GM12878 (cell line): ENCODE measurements around the gene GHDC. TPM values are rescaled to one million over a fixed set of nuclear protein-coding genes. Genes with fewer than 3 reads are reported as not detected.

ENCODE experiments used
- ATAC-seq: fragments of 200-7000 bp; cut with Tn5 transposase; 3 replicates; pipeline ENCODE4 v1.9.1; 2020; ENCODE audit warnings: mild to moderate bottlenecking, moderate library complexity
- BruUV-seq: library from RNA; stranded (reverse); fragments of 400-500 nt; replicated peaks from 2 replicates; lab custom pipeline; 2021; lab: Mats Ljungman, UMichigan
- CTCF ChIA-PET: fragments of 300-600 bp; sonication (Branson Sonifier 250); formaldehyde crosslinking; extraction: SDS; loops from one replicate; lab custom pipeline; 2021; ENCODE audit warnings: inconsistent platforms; lab: Yijun Ruan, JAX
- POLR2A ChIA-PET: fragments of 350-600 bp; formaldehyde crosslinking; extraction: SDS; loops from one replicate; lab custom pipeline; 2021; ENCODE audit warnings: inconsistent platforms; lab: Charles Lee
- RAD21 ChIA-PET: fragments of 300-600 bp; sonication (Branson Sonifier 250); formaldehyde crosslinking; loops from one replicate; lab custom pipeline; 2023; ENCODE audit warnings: antibody characterized with exemption; ENCODE audit not compliant: unreplicated experiment; lab: Charles Lee
- SMC1A ChIA-PET: fragments of 300-600 bp; sonication (Branson Sonifier 250); formaldehyde crosslinking; loops from one replicate; lab custom pipeline; 2023; ENCODE audit not compliant: unreplicated experiment, uncharacterized antibody; lab: Charles Lee
- DNase-seq: peaks from one replicate; pipeline ENCODE4 v3.0.0-alpha.2; 2011; ENCODE audit warnings: low read depth, low spot score
- FAIRE-seq: peaks from 3 replicates; lab custom pipeline; 2011; peaks lifted over from hg19 to GRCh38; lab: Jason Lieb, UNC
- H2AFZ ChIP-seq: 2 replicates; pipeline ENCODE4 v1.6.0; 2011; ENCODE audit warnings: low read depth, low read length, control low read depth; ENCODE audit not compliant: control insufficient read depth
- H3K27ac ChIP-seq: 2 replicates; pipeline ENCODE4 v1.5.1; 2011; ENCODE audit warnings: control low read depth; ENCODE audit not compliant: control insufficient read depth, insufficient read depth
- H3K27me3 ChIP-seq, 2 experiments: replicated peaks in 1 of 2; 2 replicates each; pipeline versions ENCODE4 v1.6.0 to v1.6.1; 2011; ENCODE audit warnings: low read length in 1 of 2; ENCODE audit not compliant: control insufficient read depth in 2 of 2, insufficient read depth in 2 of 2
- H3K36me3 ChIP-seq, 2 experiments: 2 replicates each; pipeline ENCODE4 v1.5.1; 2011; ENCODE audit warnings: low read length in 1 of 2; ENCODE audit not compliant: control insufficient read depth in 2 of 2, insufficient read depth in 2 of 2
- H3K4me1 ChIP-seq: 2 replicates; pipeline ENCODE4 v1.6.1; 2011; ENCODE audit warnings: mild to moderate bottlenecking, low read length, moderate library complexity, mixed read lengths; ENCODE audit not compliant: control insufficient read depth, insufficient read depth
- H3K4me2 ChIP-seq: 2 replicates; pipeline ENCODE4 v1.6.0; 2011; ENCODE audit warnings: control low read depth; ENCODE audit not compliant: control insufficient read depth, insufficient read depth
- H3K4me3 ChIP-seq: fragments of 200-600 bp; sonication (generic); 2 replicates; pipeline ENCODE4 v1.5.1; 2016
- H3K79me2 ChIP-seq: 2 replicates; pipeline ENCODE4 v1.6.0; 2011; ENCODE audit warnings: low read length; ENCODE audit not compliant: control insufficient read depth, insufficient read depth
- H3K9ac ChIP-seq: 2 replicates; pipeline ENCODE4 v1.8.0; 2011; ENCODE audit warnings: low read length, control low read depth, mixed read lengths; ENCODE audit not compliant: control insufficient read depth, insufficient read depth
- H3K9me3 ChIP-seq: replicated peaks from 3 replicates; pipeline ENCODE4 v1.5.1; 2011; ENCODE audit warnings: mild to moderate bottlenecking, low read length; ENCODE audit not compliant: control insufficient read depth, insufficient read depth
- H4K20me1 ChIP-seq: 2 replicates; pipeline ENCODE4 v1.6.0; 2011; ENCODE audit not compliant: control insufficient read depth, insufficient read depth
- CBX3 ChIP-seq: fragments of 200-600 bp; sonication (generic); IDR thresholded peaks from 2 replicates; pipeline ENCODE4 v1.6.1; 2016; ENCODE audit warnings: low read depth, borderline replicate concordance
- CREB1 ChIP-seq: IDR thresholded peaks from 2 replicates; pipeline ENCODE4 v1.6.1; 2012; ENCODE audit warnings: low read depth, mild to moderate bottlenecking, inconsistent platforms
- ELK1 ChIP-seq: IDR thresholded peaks from 2 replicates; pipeline ENCODE4 v1.6.1; 2012; ENCODE audit warnings: low read depth, low read length, improper control_type of control experiment
- EP300 ChIP-seq, 2 experiments: fragments of 150-350 bp in 1 of 2; IDR thresholded peaks; 2 replicates each; pipeline ENCODE4 v1.6.1; 2011 to 2012; ENCODE audit warnings: low read depth in 2 of 2, low read length in 2 of 2, borderline replicate concordance in 1 of 2, improper control_type of control experiment in 1 of 2, inconsistent platforms in 1 of 2; ENCODE audit not compliant: control insufficient read depth in 1 of 2
- EZH2 ChIP-seq: IDR thresholded peaks from 2 replicates; pipeline ENCODE4 v1.6.1; 2012; ENCODE audit warnings: low read depth, mild to moderate bottlenecking, control low read depth, inconsistent platforms, low read length, borderline replicate concordance; ENCODE audit not compliant: control insufficient read depth
- FOXK2 ChIP-seq: fragments of 450-650 bp; IDR thresholded peaks from 2 replicates; pipeline ENCODE4 v1.6.1; 2017; ENCODE audit warnings: mild to moderate bottlenecking, moderate library complexity
- MYC ChIP-seq: IDR thresholded peaks from 2 replicates; pipeline ENCODE4 v1.6.1; 2011; ENCODE audit warnings: mild to moderate bottlenecking, low read length, moderate library complexity, inconsistent platforms; ENCODE audit not compliant: insufficient read depth, insufficient replicate concordance, insufficient read length, severe bottlenecking
- NR2C2 ChIP-seq: IDR thresholded peaks from 2 replicates; pipeline ENCODE4 v1.6.1; 2011; ENCODE audit warnings: borderline replicate concordance, low read depth; ENCODE audit not compliant: control insufficient read depth, insufficient read length
- RCOR1 ChIP-seq: conservative IDR thresholded peaks from 2 replicates; pipeline ENCODE4 v1.6.1; 2012; ENCODE audit warnings: low read depth, low read length, improper control_type of control experiment
- SKIL ChIP-seq: fragments of 450-650 bp; IDR thresholded peaks from 2 replicates; pipeline ENCODE4 v1.6.1; 2017; ENCODE audit warnings: mild to moderate bottlenecking, low read depth, inconsistent platforms; ENCODE audit not compliant: poor library complexity, severe bottlenecking
- SMC3 ChIP-seq: IDR thresholded peaks from 2 replicates; pipeline ENCODE4 v1.6.1; 2011; ENCODE audit warnings: low read length, improper control_type of control experiment, borderline replicate concordance
- SUPT20H ChIP-seq: IDR thresholded peaks from 2 replicates; pipeline ENCODE4 v1.6.1; 2011; ENCODE audit warnings: low read depth, mild to moderate bottlenecking, low read length, moderate library complexity, borderline replicate concordance; ENCODE audit not compliant: control insufficient read depth
- WRNIP1 ChIP-seq: IDR thresholded peaks from 2 replicates; pipeline ENCODE4 v1.6.1; 2011; ENCODE audit warnings: low read depth, low read length, improper control_type of control experiment, borderline replicate concordance
- ZBTB40 ChIP-seq: fragments of 450-650 bp; IDR thresholded peaks from 2 replicates; pipeline ENCODE4 v1.6.1; 2016; ENCODE audit warnings: mild to moderate bottlenecking, moderate library complexity, borderline replicate concordance
- WGBS: methylation state at CpG from one replicate; pipeline ENCODE4 v1.1.6; 2016; ENCODE audit warnings: low lambda C conversion rate; ENCODE audit not compliant: insufficient replicate concordance, insufficient coverage; ENCODE audit errors: missing lambda C conversion rate; 5-methylcytosine and 5-hydroxymethylcytosine counted together
- in situ Hi-C: fragments of 300-500 bp; cut with MboI; formaldehyde crosslinking; loops from 9 replicates; pipeline ENCODE4 v1.14.3; 2018; ENCODE audit warnings: mixed read lengths
- intact Hi-C: fragments of 100-400 bp; cut with micrococcal nuclease; formaldehyde crosslinking; loops from one replicate; pipeline ENCODE4 v1.14.2; 2022; ENCODE audit not compliant: unreplicated experiment
- polyA plus RNA-seq, 11 experiments: library from polyadenylated mRNA; depleted of rRNA in 4 of 11; unstranded in 6 of 11; stranded (reverse) in 5 of 11; fragments of >200 nt; fragmentation: Nextera tagmentation in 4 of 11; fragmentation: Illumina TruSeq in 1 of 11; extraction: Ambion mirVana in 4 of 11; extraction: Trizol in 1 of 11; gene quantifications; 1 replicate in 1 of 11; 2 replicates in 10 of 11; pipeline versions ENCODE4 v1.2.1 to v1.2.3, GENCODE V29; 2011 to 2016; ENCODE audit warnings: inconsistent platforms in 2 of 11, missing spikeins in 2 of 11, low read depth in 1 of 11
- total RNA-seq, 4 experiments: library from RNA; depleted of rRNA in 3 of 4; stranded (reverse); fragments of >200 nt in 3 of 4; fragmentation: Illumina TruSeq in 1 of 4; extraction: Trizol in 1 of 4; gene quantifications; 2 replicates each; pipeline versions ENCODE4 v1.2.1 to v1.2.3, GENCODE V29; 2013 to 2021

Gene GHDC
- total and polyA plus RNA-seq, 10 of the 15 experiments (the other 5 are each of a cell fraction or from before 2014, with no cell fraction given) = 0.72 to 20.6 (median 12.9) TPM

- H3K9me3 ChIP-seq = no peaks in the 10 kb centered on the region
Measured at GRCh38 chr17:42159796-42160530, 34.3 kb downstream of the GHDC start.

More at GRCh38 chr17:42159796-42160530, 34.3 kb downstream of the GHDC start:
- H3K36me3 ChIP-seq = no peaks in the 10 kb centered on the region
- ChIA-PET RAD21 (interaction anchor here (0.7 to 1.1 kb wide), 2 partner anchors 22 to 29 kb away, joined by 3 read pairs; no protein-coding TSS in a partner anchor), POLR2A (interaction anchor here (0.6 to 1.0 kb wide), 5 partner anchors 24 to 317 kb away, joined by 3 to 5 read pairs (median 5); no protein-coding TSS in a partner anchor), CTCF (interaction anchor here (0.6 to 1.0 kb wide), 3 partner anchors 19 to 247 kb away, joined by 3 read pairs; partner anchors contain the start of gene GHDC), SMC1A (no interaction called here)
- H3K27me3 ChIP-seq = no peaks in the 10 kb centered on the region
- in situ Hi-C loops (no loop called here), intact Hi-C loops (no loop called here)
- H4K20me1 ChIP-seq = no peaks in the 10 kb centered on the region
- H3K4me3 ChIP-seq = no peak overlapping the region
- FAIRE-seq (no peak), ATAC-seq (no peak), DNase-seq (no peak)
- no peak overlapping the region for H2AFZ ChIP-seq
- TF ChIP-seq SMC3 (no peak), EP300 (IDR thresholded peaks at IDR 0.05; ENCODE audit: borderline replicate concordance in 1 of 2, control insufficient read depth in 1 of 2, low read depth in 2 of 2, low read length in 2 of 2) (no peak), FOXK2 (no peak), SKIL (no peak), ZBTB40 (no peak), ELK1 (no peak), CBX3 (no peak), RCOR1 (no peak), EZH2 (no peak), CREB1 (no peak), SUPT20H (no peak), MYC (no peak), WRNIP1 (no peak), NR2C2 (no peak)
- H3K4me2 ChIP-seq = no peak overlapping the region
- H3K4me1 ChIP-seq = peaks cover 9% of the 10 kb centered on the region
- H3K79me2 ChIP-seq = no peaks in the 10 kb centered on the region
- no TSS peak for BruUV-seq
- whole genome bisulfite sequencing = 71% methylated on average over 14 of the region's 14 CpGs
- H3K27ac ChIP-seq = no peak overlapping the region
- no peak overlapping the region for H3K9ac ChIP-seq
